Lower lobe of right lung (tissue), 2 donors: ENCODE measurements around the gene UBASH3A. TPM values are rescaled to one million over a fixed set of nuclear protein-coding genes. Genes with fewer than 3 reads are reported as not detected.

Source experiments
- ATAC-seq, 2 donors: fragments of 200-7000 bp; cut with Tn5 transposase; one replicate each; pipeline ENCODE4 v1.9.1; 2020 to 2022; ENCODE audit warnings: mild to moderate bottlenecking in 2 of 2, moderate library complexity in 2 of 2
- DNase-seq: peaks from one replicate; pipeline ENCODE4 v3.0.0-alpha.2; 2020
- H3K27ac ChIP-seq: fragments of 200-600 bp; one replicate; pipeline ENCODE4 v1.8.0; 2022
- H3K27me3 ChIP-seq: fragments of 200-600 bp; one replicate; pipeline ENCODE4 v1.8.0; 2022; ENCODE audit warnings: low read depth
- H3K36me3 ChIP-seq: fragments of 200-600 bp; one replicate; pipeline ENCODE4 v1.8.0; 2022; ENCODE audit warnings: mild to moderate bottlenecking
- H3K4me1 ChIP-seq: fragments of 200-600 bp; one replicate; pipeline ENCODE4 v1.8.0; 2022
- H3K4me3 ChIP-seq: fragments of 200-600 bp; one replicate; pipeline ENCODE4 v1.8.0; 2022; ENCODE audit warnings: mild to moderate bottlenecking
- H3K9me3 ChIP-seq: fragments of 200-600 bp; one replicate; pipeline ENCODE4 v1.8.0; 2022
- CTCF ChIP-seq: fragments of 200-600 bp; IDR thresholded peaks from one replicate; pipeline ENCODE4 v1.8.0; 2022; ENCODE audit warnings: antibody characterized with exemption, mild to moderate bottlenecking
- intact Hi-C: fragments of 100-400 bp; cut with DNase I; formaldehyde crosslinking; loops from one replicate; pipeline ENCODE4 v1.11.0; 2022
- total RNA-seq: library from RNA; stranded (reverse); fragmentation: NEBNext Ultra II Directional; extraction: Animal tissue kit (Norgen Biotek cat#: 25700); gene quantifications from one replicate; pipeline ENCODE4 v1.2.1, GENCODE V29; 2021
- donor health status: DM: no; HTN: yes; CAD: no; lungs with severe emphysema.

The UBASH3A gene
- total RNA-seq, 1 donor from 2014 or later = 1.2 TPM

- Histone ChIP-seq H3K4me1 (no peaks in the 10 kb centered on the region), H3K27ac (no peak overlapping the region), H3K27me3 (no peaks in the 10 kb centered on the region), H3K9me3 (no peaks in the 10 kb centered on the region), H3K4me3 (no peak overlapping the region), H3K36me3 (no peaks in the 10 kb centered on the region)
- no peak for ATAC-seq
- no peak for TF ChIP-seq CTCF
- intact Hi-C loops = no loop called here
- DNase-seq = peak; percentile 28
These were observed 28.2 kb upstream of the UBASH3A start for GRCh38 chr21:42375506-42375905.

GRCh38 chr21:42375966-42376337 lies 27.8 kb upstream of the UBASH3A start:
- H3K27ac ChIP-seq = no peak overlapping the region
- no peak for ATAC-seq
- H3K4me1 ChIP-seq = no peaks in the 10 kb centered on the region
- DNase-seq = no peak
- H3K36me3 ChIP-seq = no peaks in the 10 kb centered on the region
- no peaks in the 10 kb centered on the region for H3K27me3 ChIP-seq
- no peak for TF ChIP-seq CTCF
- intact Hi-C loops = no loop called here
- no peak overlapping the region for H3K4me3 ChIP-seq
- no peaks in the 10 kb centered on the region for H3K9me3 ChIP-seq

- Histone ChIP-seq H3K9me3 (no peaks in the 10 kb centered on the region), H3K4me3 (no peak overlapping the region), H3K27ac (no peak overlapping the region), H3K4me1 (no peaks in the 10 kb centered on the region), H3K27me3 (no peaks in the 10 kb centered on the region), H3K36me3 (no peaks in the 10 kb centered on the region)
- ATAC-seq (peak in 1 of 2 donors; percentile 33), DNase-seq (peak; percentile 50)
- intact Hi-C loops = no loop called here
- no peak for TF ChIP-seq CTCF
These were observed 27.2 kb upstream of the UBASH3A start for GRCh38 chr21:42376338-42376982.

- DNase-seq (peak; percentile 4), ATAC-seq (no peak)
- no peak for TF ChIP-seq CTCF
- Histone ChIP-seq H3K4me3 (no peak overlapping the region), H3K4me1 (no peaks in the 10 kb centered on the region), H3K36me3 (no peaks in the 10 kb centered on the region), H3K9me3 (no peaks in the 10 kb centered on the region), H3K27ac (no peak overlapping the region), H3K27me3 (no peaks in the 10 kb centered on the region)
- intact Hi-C loops = no loop called here
These were observed 26.3 kb upstream of the UBASH3A start for GRCh38 chr21:42377211-42377950.

GRCh38 chr21:42377951-42378340 lies 25.8 kb upstream of the UBASH3A start:
- H3K27me3 ChIP-seq = no peaks in the 10 kb centered on the region
- DNase-seq = no peak
- no peak for TF ChIP-seq CTCF
- intact Hi-C loops = no loop called here
- no peaks in the 10 kb centered on the region for H3K36me3 ChIP-seq
- no peak for ATAC-seq
- H3K9me3 ChIP-seq = no peaks in the 10 kb centered on the region
- no peak overlapping the region for H3K4me3 ChIP-seq
- no peaks in the 10 kb centered on the region for H3K4me1 ChIP-seq
- H3K27ac ChIP-seq = no peak overlapping the region
